CD4-positive, CD25-positive, alpha-beta regulatory T cell (primary cell): ENCODE measurements around the gene NETO1. TPM values are rescaled to one million over a fixed set of nuclear protein-coding genes. Genes with fewer than 3 reads are reported as not detected.

ENCODE experiments used
- ATAC-seq, 2 donors: fragments of 150-1000 bp; cut with Tn5 transposase; one replicate each; pipeline ENCODE4 v1.10.0; 2021; ENCODE audit warnings: low read depth in 2 of 2, moderate number of reproducible peaks in 2 of 2, moderate library complexity in 1 of 2
- DNase-seq, 3 donors: peaks; one replicate each; pipeline versions ENCODE4 v3.0.0 to v3.0.0-alpha.2; 2012 to 2022; ENCODE audit warnings: mixed read lengths in 1 of 3
- H3K27ac ChIP-seq: one replicate; pipeline ENCODE4 v1.7.0; 2013; ENCODE audit warnings: mild to moderate bottlenecking, low read length; ENCODE audit not compliant: insufficient read depth, poor library complexity, severe bottlenecking
- H3K27me3 ChIP-seq: one replicate; pipeline ENCODE4 v1.7.0; 2013; ENCODE audit warnings: low read length; ENCODE audit not compliant: control insufficient read depth, insufficient read depth
- H3K36me3 ChIP-seq: one replicate; pipeline ENCODE4 v1.7.0; 2013; ENCODE audit warnings: mild to moderate bottlenecking, low read length, moderate library complexity; ENCODE audit not compliant: control insufficient read depth, insufficient read depth
- H3K4me1 ChIP-seq: 2 replicates; pipeline ENCODE4 v1.7.0; 2013; ENCODE audit warnings: mild to moderate bottlenecking, low read length; ENCODE audit not compliant: insufficient read depth, control insufficient read depth, poor library complexity, severe bottlenecking
- H3K4me3 ChIP-seq: one replicate; pipeline ENCODE4 v1.7.0; 2013; ENCODE audit warnings: low read depth, mild to moderate bottlenecking, low read length, moderate library complexity
- H3K9me3 ChIP-seq, 2 experiments: 1 replicate in 1 of 2; 2 replicates in 1 of 2; pipeline ENCODE4 v1.7.0; 2013; ENCODE audit warnings: low read length in 2 of 2, mild to moderate bottlenecking in 1 of 2, moderate library complexity in 1 of 2; ENCODE audit not compliant: control insufficient read depth in 2 of 2
- H3K27ac Mint-ChIP-seq, 3 donors: one replicate each; pipeline ENCODE4 v1.8.0; 2020 to 2022; ENCODE audit warnings: mild to moderate bottlenecking in 3 of 3, mixed read lengths in 3 of 3, moderate library complexity in 2 of 3
- H3K27me3 Mint-ChIP-seq: one replicate; pipeline ENCODE4 v1.8.0; 2022; ENCODE audit warnings: mild to moderate bottlenecking, mixed read lengths
- H3K36me3 Mint-ChIP-seq: one replicate; pipeline ENCODE4 v1.8.0; 2020; ENCODE audit warnings: mixed read lengths
- H3K4me1 Mint-ChIP-seq, 4 donors: one replicate each; pipeline ENCODE4 v1.8.0; 2020 to 2022; ENCODE audit warnings: mixed read lengths in 4 of 4, mild to moderate bottlenecking in 1 of 4
- H3K4me3 Mint-ChIP-seq, 4 donors: one replicate each; pipeline ENCODE4 v1.8.0; 2020 to 2022; ENCODE audit warnings: mild to moderate bottlenecking in 4 of 4, mixed read lengths in 4 of 4, moderate library complexity in 3 of 4
- H3K9me3 Mint-ChIP-seq, 7 donors: one replicate each; pipeline ENCODE4 v1.8.0; 2020 to 2022; ENCODE audit warnings: mixed read lengths in 7 of 7, mild to moderate bottlenecking in 3 of 7, moderate library complexity in 2 of 7
- polyA plus RNA-seq, 4 donors: library from polyadenylated mRNA; unstranded; fragments of 300-500 nt; fragmentation: Illumina TruSeq; gene quantifications; one replicate each; pipeline ENCODE4 v1.2.3, GENCODE V29; 2021
- total RNA-seq: library from RNA; stranded (reverse); gene quantifications from one replicate; pipeline ENCODE4 v1.2.3, GENCODE V29; 2022

NETO1 gene
- total and polyA plus RNA-seq, 5 donors from 2014 or later, result not detected

- Mint-ChIP-seq H3K9me3 (no peaks in the 10 kb centered on the region), H3K36me3 (no peaks in the 10 kb centered on the region), H3K4me3 (no peak overlapping the region), H3K27me3 (no peaks in the 10 kb centered on the region), H3K27ac (no peak overlapping the region), H3K4me1 (no peaks in the 10 kb centered on the region)
- no peaks in the 10 kb centered on the region for H3K9me3 ChIP-seq
- ATAC-seq, result no peak
- H3K36me3 ChIP-seq, result no peaks in the 10 kb centered on the region
- DNase-seq, result peak in 2 of 3 donors; percentile 11 to 50
- no peaks in the 10 kb centered on the region for H3K4me1 ChIP-seq
- H3K27ac ChIP-seq, result no peak overlapping the region
- H3K27me3 ChIP-seq, result no peaks in the 10 kb centered on the region
- H3K4me3 ChIP-seq, result no peak overlapping the region
Observed at GRCh38 chr18:72762515-72763122, 105.2 kb downstream of the NETO1 start.

GRCh38 chr18:72752220-72752619 lies 115.6 kb downstream of the NETO1 start:
- H3K36me3 ChIP-seq, result no peaks in the 10 kb centered on the region
- no peak for DNase-seq
- no peak overlapping the region for H3K27ac ChIP-seq
- H3K27me3 Mint-ChIP-seq, result no peaks in the 10 kb centered on the region
- no peaks in the 10 kb centered on the region for H3K4me1 Mint-ChIP-seq
- no peaks in the 10 kb centered on the region for H3K9me3 ChIP-seq
- no peak overlapping the region for H3K27ac Mint-ChIP-seq
- H3K4me1 ChIP-seq, result no peaks in the 10 kb centered on the region
- peaks cover 0 to 7% (median 0%) of the 10 kb centered on the region in 7 donors for H3K9me3 Mint-ChIP-seq
- no peak for ATAC-seq
- H3K27me3 ChIP-seq, result no peaks in the 10 kb centered on the region
- no peaks in the 10 kb centered on the region for H3K36me3 Mint-ChIP-seq
- H3K4me3 Mint-ChIP-seq, result no peak overlapping the region
- no peak overlapping the region for H3K4me3 ChIP-seq

GRCh38 chr18:72742002-72742401 lies 125.8 kb downstream of the NETO1 start:
- no peaks in the 10 kb centered on the region for H3K4me1 Mint-ChIP-seq
- H3K27me3 ChIP-seq, result no peaks in the 10 kb centered on the region
- no peak overlapping the region for H3K27ac ChIP-seq
- ATAC-seq (no peak), DNase-seq (no peak)
- H3K36me3 Mint-ChIP-seq, result no peaks in the 10 kb centered on the region
- no peak overlapping the region for H3K4me3 ChIP-seq
- H3K4me1 ChIP-seq, result no peaks in the 10 kb centered on the region
- H3K9me3 Mint-ChIP-seq, result peaks cover 0 to 9% (median 0%) of the 10 kb centered on the region in 7 donors
- H3K4me3 Mint-ChIP-seq, result no peak overlapping the region
- no peak overlapping the region for H3K27ac Mint-ChIP-seq
- H3K9me3 ChIP-seq, result no peaks in the 10 kb centered on the region
- no peaks in the 10 kb centered on the region for H3K27me3 Mint-ChIP-seq
- H3K36me3 ChIP-seq, result no peaks in the 10 kb centered on the region

GRCh38 chr18:72738136-72738535 lies 129.7 kb downstream of the NETO1 start:
- Histone ChIP-seq H3K36me3 (no peaks in the 10 kb centered on the region), H3K4me1 (no peaks in the 10 kb centered on the region), H3K9me3 (no peaks in the 10 kb centered on the region), H3K27me3 (no peaks in the 10 kb centered on the region), H3K27ac (no peak overlapping the region), H3K4me3 (no peak overlapping the region)
- Mint-ChIP-seq H3K36me3 (no peaks in the 10 kb centered on the region), H3K4me1 (no peaks in the 10 kb centered on the region), H3K27ac (no peak overlapping the region), H3K27me3 (no peaks in the 10 kb centered on the region), H3K9me3 (peaks cover 0 to 13% (median 0%) of the 10 kb centered on the region in 7 donors), H3K4me3 (no peak overlapping the region)
- DNase-seq, result no peak
- no peak for ATAC-seq

- Mint-ChIP-seq H3K4me3 (no peak overlapping the region), H3K36me3 (no peaks in the 10 kb centered on the region), H3K27me3 (no peaks in the 10 kb centered on the region), H3K9me3 (peaks cover 0 to 9% (median 6%) of the 10 kb centered on the region in 7 donors), H3K27ac (no peak overlapping the region), H3K4me1 (no peaks in the 10 kb centered on the region)
- H3K27ac ChIP-seq, result no peak overlapping the region
- no peaks in the 10 kb centered on the region for H3K9me3 ChIP-seq
- H3K4me1 ChIP-seq, result no peaks in the 10 kb centered on the region
- ATAC-seq (no peak), DNase-seq (no peak)
- no peaks in the 10 kb centered on the region for H3K27me3 ChIP-seq
- H3K4me3 ChIP-seq, result no peak overlapping the region
- no peaks in the 10 kb centered on the region for H3K36me3 ChIP-seq
Observed at GRCh38 chr18:72727776-72728175, 140.0 kb downstream of the NETO1 start.

GRCh38 chr18:72727038-72727655 lies 140.6 kb downstream of the NETO1 start:
- H3K27ac Mint-ChIP-seq, result no peak overlapping the region
- no peaks in the 10 kb centered on the region for H3K36me3 Mint-ChIP-seq
- H3K27me3 Mint-ChIP-seq, result no peaks in the 10 kb centered on the region
- Histone ChIP-seq H3K36me3 (no peaks in the 10 kb centered on the region), H3K27ac (no peak overlapping the region), H3K27me3 (no peaks in the 10 kb centered on the region), H3K4me1 (no peaks in the 10 kb centered on the region), H3K9me3 (no peaks in the 10 kb centered on the region), H3K4me3 (no peak overlapping the region)
- H3K4me3 Mint-ChIP-seq, result no peak overlapping the region
- H3K9me3 Mint-ChIP-seq, result peaks cover 0 to 10% (median 6%) of the 10 kb centered on the region in 7 donors
- H3K4me1 Mint-ChIP-seq, result no peaks in the 10 kb centered on the region
- DNase-seq (no peak), ATAC-seq (no peak)

GRCh38 chr18:72726201-72726600 lies 141.6 kb downstream of the NETO1 start:
- Mint-ChIP-seq H3K4me1 (no peaks in the 10 kb centered on the region), H3K4me3 (peak overlapping the region in 1 of 4 donors; percentile 21), H3K27me3 (no peaks in the 10 kb centered on the region), H3K9me3 (peaks cover 0 to 13% (median 6%) of the 10 kb centered on the region in 7 donors), H3K27ac (no peak overlapping the region), H3K36me3 (no peaks in the 10 kb centered on the region)
- Histone ChIP-seq H3K36me3 (no peaks in the 10 kb centered on the region), H3K4me3 (no peak overlapping the region), H3K27me3 (no peaks in the 10 kb centered on the region), H3K9me3 (no peaks in the 10 kb centered on the region), H3K27ac (no peak overlapping the region), H3K4me1 (no peaks in the 10 kb centered on the region)
- ATAC-seq (no peak), DNase-seq (no peak)

DNA sequence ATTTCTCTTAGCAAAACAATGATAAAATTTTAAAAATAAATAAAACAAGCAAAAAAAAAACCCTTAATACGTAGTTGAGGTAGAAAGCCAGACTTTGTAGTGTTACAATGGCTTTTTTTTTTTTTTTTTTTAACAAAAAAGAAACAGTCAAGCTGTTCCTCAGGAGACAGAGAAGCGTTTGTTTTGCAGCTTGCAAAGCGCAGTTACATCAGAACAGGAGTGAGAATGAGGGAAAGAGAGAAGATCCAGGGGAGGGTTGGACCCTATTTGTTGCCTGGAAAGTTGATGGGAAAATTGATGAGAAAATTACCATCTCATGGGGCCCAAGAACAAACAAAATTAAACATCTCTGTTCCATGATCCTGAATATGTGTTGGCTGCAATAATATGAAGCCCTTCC lies 146.5 kb downstream of the NETO1 start:
- no peak overlapping the region for H3K4me3 Mint-ChIP-seq
- Histone ChIP-seq H3K36me3 (no peaks in the 10 kb centered on the region), H3K27me3 (no peaks in the 10 kb centered on the region), H3K9me3 (no peaks in the 10 kb centered on the region), H3K4me3 (no peak overlapping the region), H3K27ac (no peak overlapping the region), H3K4me1 (no peaks in the 10 kb centered on the region)
- H3K9me3 Mint-ChIP-seq, result peaks cover 0 to 12% (median 5%) of the 10 kb centered on the region in 7 donors
- DNase-seq, result no peak
- no peaks in the 10 kb centered on the region for H3K36me3 Mint-ChIP-seq
- no peaks in the 10 kb centered on the region for H3K4me1 Mint-ChIP-seq
- no peaks in the 10 kb centered on the region for H3K27me3 Mint-ChIP-seq
- ATAC-seq, result no peak
- H3K27ac Mint-ChIP-seq, result no peak overlapping the region
